HG03460 (cell line): ENCODE measurements around the gene TARS3.

Source experiments
- ATAC-seq: cut with Tn5 transposase; IDR thresholded peaks from one replicate; pipeline ENCODE4 v1.9.1; 2021; ENCODE audit not compliant: unreplicated experiment

TARS3 gene

DNA sequence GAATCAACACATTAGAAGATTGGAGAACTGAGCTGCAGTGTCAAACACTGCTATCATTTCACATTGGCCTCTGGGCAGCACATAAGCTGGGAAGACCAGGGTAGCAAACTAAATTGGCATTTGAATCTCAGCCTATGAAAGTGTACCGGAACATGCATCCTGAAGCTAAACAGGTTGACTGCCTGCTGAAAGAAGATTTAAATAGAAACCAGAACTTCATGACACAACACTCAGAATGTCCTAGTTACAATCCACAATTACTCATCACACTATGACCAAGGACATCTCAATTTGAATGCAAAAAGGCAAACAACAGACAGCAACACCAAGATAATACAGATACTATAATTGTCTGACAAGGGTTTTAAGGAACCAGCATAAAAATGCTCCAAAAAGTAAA lies 98.3 kb downstream of the TARS3 start:
- no peak for ATAC-seq

DNA sequence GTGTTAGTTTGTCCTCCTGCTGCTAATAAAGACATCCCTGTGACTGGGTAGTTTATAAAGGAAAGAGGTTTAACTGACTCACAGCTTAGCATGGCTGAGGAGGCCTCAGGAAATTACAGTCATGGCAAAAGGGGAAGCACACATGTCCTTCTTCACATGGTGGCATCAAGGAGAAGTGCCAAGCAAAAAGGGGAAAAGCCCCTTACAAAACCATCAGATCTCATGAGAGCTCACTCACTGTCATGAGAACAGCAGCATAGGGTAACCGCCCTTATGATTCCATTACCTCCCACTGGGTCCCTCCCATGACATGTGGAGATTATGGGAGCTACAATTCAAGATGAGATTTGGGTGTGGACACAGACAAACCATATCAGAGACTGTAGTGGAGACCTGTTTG lies 99.1 kb downstream of the TARS3 start:
- no peak for ATAC-seq

DNA sequence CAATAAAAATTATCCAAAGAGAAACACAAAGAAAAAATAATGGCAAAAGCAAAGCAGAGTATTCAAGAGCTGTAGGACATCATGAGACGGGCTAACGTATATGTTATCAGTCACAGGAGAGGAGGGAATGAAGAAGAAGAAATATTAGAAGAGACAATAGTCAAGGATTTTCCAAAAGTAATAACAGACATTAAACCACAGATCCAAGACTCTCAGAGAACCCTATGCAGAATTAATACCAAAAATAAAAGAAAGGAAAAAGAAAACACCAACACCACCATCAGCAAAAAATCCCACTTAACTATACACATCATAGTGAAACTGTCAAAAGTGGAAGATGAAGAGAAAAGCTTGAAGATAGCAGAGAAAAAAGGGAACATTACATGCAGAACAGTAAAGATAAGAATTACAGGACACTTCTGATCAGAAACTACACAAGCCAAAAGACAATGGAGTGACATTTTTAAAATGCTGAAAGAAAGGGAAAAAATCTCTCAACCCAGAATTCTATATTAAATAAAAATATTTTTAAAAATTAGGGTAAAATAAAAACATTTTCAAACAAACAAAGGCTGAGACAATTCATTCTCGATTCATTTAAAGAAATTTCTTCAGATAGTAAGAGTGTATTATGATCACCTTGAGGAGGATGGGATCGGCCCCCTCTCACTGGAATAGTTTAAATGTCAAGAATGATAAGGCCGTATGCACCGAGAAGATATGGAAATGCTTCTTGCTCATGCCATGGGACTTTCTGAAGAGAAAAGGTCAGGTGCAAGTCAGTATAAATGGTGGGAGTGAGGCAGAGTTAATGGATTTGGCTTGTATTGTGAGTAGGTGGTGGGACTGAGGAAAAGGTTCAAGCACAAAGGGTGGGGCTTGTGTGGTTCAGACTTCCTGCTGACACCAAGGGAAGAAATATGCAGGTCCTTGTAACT lies 100.6 kb downstream of the TARS3 start:
- ATAC-seq: no peak

DNA sequence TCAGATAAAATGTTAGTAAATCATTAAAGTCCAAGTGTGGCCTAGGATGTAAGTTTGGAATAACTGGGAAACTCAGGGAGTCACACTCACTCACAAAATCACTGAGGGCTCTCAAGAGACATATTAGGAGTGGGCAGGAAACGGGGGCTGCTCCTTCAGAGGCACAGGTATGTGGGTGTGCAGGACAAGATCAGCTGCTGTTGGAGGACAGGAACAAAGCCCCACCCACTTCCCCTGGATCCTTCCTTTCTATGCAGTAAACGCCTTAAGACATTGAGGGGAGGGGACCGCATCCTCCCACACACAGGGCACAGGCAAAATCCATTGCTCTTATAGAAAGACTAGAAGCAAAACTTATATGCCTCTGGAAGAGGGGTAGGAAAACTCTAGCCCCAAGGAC lies 102.3 kb downstream of the TARS3 start:
- ATAC-seq: no peak

DNA sequence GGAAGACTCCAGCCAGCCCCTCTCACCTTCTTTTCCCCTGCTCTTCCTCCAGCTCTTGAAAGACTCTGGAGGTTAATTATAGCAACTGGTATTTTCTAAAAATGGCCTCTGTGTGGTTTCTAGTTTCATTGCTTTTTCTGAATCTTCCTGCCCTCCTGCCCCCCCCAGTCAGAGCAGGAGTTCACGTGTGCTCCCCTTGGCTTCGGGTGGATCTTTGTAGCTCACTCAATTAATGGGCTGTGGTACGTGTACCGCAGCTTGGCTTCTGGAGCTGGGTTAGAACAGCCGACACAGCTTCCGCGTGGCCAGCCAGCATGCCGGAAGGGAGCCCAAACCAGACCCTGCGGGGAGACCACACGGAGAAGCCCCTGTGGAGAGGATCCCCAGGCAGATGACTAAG lies 103.6 kb downstream of the TARS3 start:
- ATAC-seq: no peak

DNA sequence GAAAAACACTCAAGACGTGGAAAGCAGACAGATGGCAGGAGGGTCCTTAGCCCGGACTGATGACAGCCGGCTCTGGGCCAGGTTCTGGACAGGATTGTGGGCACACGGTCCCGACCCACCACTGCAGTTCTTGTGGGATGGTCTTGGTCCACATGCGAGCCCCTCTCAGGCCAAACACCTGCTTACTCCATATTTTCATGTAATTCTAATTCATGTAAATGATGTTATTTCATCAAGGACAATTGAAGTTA lies 104.7 kb downstream of the TARS3 start:
- no peak for ATAC-seq

DNA sequence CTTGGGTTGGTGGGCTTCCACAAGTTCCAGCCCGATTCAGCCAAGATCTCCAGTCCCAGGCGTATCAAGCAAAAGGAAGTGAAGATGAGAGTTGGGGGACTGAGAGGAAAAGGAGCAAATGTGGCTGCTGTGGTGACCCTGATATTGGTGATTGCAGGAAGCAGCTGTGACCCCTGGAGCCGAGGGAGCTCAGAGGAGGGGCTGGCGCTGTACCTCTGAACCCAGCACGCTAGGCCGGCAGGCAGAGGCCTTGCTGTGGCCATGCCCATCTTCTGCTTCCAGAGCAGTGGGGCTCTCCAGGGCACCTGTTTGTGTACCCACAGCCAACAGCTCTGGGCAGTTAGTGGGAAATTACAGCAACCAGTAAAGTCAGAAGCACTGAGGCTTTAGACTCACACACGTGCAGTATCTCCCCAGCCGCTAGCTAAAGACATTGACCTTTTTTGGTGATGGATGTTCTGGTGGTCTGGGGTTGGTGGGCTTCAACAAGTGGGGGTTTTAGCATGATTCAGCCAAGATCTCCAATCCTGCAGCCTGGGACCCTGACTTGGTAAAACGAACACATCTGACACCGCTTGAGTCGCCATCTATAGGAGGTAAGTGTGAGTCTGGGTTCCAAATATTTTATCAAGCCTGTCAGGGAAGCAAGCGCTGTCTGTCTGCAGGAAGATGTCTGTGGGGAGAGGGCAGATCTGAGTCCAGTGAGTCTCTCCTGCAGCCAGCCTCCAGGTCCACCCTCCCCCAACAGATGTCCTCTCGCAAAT lies 105.2 kb downstream of the TARS3 start:
- ATAC-seq: no peak

DNA sequence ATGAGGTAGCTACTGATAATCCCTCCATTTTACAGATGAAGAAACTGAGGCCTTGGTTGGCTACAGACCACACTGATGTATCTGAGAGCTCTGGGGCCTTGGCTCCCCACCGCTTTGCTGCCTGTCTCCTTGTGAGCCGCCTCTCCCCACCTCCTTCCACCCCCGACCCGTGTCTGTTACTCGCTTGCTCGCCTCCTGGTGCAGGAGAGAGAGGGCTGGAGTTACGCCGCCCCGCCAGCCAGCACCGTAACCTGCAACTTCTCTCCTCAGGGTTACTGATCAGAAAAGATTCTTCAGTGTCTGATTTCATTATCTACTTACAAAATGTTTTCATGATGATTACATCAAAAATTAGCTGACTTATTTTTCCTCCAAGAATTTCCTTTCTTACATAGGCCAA lies 106.2 kb downstream of the TARS3 start:
- no peak for ATAC-seq

DNA sequence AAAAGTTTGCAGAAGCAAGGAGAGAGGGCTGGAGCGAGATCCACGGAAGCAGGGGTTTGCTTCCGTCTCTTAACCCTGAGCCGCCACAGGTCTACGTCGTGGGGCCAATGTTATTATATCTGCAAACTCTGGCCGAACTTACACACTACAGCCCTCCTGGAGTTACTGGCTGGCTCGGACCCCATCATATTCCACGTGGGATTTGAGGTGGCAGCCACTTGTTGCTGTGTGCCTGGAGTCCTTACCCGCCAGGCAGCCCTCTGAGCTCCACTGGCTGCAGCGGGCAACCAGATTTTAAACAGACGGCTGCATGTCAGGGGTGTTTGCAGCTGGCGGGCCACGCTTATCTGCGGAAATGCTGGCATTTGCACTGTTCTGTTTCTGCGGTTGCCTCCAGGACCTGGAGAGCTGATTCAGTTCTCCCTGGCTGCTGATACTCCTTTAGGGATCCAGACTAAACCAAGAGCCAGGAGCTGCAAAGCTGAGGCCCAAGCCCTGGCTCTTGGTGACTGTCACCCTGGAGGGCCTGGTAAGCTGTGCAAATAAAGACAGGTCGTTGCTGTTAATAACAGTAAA lies 106.8 kb downstream of the TARS3 start:
- ATAC-seq: no peak

DNA sequence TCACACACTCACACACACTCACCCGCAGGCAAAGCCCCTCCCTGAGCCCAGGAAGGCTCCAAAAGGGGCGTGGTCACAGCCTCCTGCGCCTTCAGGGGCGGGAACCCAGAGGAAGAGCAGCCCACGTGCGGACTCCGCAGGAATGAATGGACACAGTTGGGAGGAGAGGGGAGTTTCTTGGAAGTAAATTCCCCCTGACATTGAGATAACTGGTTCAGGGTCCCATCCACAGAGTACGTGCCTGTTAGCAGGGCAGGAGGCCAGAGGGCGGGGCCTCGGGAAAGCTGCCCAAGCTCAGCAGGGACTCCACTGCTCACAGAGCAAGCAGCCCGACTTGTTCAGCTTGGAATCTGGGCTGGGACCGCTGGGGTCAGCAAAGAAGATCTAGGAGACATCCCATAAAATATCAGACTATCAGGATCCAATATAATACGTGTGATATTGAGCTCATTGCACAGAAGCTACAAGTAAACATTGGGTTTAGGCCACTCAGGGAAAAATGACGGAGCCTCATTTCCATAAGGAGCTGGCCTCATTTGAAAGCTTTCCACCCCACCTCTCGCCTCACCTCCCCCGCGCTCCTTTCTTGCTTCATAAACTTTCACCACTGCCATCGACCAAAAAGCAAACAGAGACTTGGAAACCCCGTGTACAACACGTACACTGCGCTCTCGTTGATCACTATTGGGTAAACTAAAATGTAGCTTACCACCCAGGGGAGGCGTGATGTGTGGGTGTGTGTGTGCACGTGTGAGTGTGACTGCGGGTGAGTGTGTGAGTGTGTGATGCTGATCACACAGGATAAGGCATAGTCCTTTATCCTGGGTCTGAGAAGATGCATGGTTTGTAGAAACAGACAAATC lies 108.1 kb downstream of the TARS3 start:
- ATAC-seq: no peak

DNA sequence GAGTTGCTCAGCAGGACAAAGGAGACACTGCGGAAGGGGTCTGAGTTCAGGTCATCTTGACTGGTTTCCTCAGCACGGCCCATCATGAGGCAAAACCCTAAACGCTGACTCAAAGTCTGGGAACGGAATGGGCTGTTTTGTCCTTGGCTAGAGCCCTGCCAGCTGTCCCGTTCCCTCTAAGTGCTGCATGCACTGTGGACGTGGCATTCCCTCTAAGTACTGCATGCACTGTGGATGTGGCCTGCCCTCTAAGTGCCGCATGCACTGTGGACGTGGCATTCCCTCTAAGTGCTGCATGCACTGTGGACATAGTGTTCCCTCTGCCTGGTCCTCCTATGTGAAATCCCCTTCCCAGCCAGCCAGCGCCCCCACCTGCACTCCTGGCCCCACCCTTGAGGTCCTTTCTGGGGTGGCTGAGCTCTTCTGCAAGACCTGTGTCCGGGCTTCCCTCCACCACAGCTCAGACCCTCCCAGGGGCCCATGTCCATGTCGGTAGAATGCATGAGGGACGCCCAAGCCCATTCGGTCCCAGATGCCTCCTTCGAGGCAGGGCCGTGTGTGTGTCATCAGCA lies 108.8 kb downstream of the TARS3 start:
- ATAC-seq: no peak

DNA sequence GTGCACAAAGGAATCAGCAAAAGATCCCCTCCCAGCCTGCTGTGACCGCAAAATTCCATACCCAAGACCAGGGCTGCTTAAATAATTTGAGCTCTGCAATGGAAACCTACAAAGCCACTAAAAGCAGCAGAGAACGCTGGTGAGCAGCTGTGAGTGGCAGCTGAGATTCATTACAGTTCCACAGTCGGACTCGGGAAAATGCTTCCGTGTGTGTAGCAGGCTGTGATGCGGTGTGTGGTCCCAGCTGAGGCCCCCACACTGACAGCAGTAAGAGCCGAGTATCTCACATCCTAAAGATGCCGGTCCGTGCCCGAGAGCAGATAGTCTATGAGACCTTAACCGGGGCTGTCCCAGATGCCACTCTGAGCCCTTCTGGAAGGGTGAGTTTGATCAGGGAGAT lies 109.5 kb downstream of the TARS3 start:
- no peak for ATAC-seq

DNA sequence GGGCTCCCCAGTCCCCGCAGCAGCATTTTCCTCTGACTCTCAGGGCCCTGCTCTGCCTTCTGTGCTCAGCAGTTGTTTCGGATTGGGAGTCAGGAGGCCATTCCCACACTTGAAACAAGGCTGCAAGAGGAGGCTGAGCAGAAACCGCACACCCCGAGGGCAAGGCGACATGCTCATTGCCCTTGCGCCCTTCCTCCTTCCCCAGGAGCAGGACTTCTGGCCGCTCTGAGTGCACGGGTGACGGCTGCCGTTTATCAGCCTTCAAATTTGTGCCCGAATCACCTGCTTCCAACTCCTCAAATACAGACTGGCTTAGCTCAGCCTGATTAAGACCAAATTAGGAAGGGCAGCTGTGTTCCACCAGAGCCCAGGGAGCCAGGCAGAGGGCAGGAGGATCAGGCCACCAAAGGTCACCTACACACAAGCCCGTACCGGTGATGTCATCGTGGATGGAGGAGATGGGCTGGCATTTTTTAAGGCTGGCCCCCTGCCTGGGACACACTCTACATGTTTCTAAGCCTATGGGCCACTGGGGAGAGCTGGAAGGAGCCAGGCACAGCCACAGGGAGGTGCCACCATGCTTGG lies 110.2 kb downstream of the TARS3 start:
- no peak for ATAC-seq

DNA sequence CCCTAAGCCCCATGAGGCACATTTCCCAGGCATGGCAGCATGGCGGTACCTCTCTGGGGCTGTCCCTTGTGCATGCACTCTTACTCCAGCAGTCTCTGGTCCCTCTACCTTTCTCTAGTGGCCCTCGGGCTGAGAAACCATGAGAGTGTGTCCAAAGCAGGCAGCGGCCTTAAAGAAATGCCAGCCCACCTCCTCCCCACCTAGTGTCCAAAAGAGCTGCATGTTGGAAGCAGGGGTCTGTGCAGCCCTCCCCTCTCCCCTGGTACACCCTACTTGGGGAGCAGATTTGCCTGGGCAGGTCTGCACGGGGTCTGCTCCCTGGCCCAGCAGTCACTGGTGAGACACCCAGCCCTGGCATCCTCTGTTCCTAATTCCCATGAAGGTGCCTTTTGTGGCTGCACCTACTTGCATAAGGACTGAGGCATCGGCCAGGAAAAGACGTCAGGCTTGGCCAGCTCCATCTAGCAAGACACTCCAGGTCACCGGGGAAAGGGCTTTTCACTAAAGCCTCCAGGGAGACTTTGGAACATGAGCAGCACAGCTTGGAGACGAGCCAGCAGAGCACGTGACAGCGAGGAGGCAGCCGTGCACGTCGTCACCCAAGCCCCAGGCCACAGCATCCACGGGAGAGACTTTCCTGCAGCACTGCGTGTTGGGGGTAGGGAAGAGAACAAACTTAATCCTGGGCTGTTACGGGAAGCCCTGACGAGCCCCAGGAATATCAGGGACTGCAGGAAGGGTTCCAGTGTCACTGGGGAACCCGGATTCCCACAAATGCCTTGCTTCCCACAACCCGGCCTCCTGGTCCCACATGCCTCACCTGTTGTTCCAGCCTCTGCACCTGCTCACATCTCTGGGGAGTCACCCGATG lies 110.9 kb downstream of the TARS3 start:
- no peak for ATAC-seq

DNA sequence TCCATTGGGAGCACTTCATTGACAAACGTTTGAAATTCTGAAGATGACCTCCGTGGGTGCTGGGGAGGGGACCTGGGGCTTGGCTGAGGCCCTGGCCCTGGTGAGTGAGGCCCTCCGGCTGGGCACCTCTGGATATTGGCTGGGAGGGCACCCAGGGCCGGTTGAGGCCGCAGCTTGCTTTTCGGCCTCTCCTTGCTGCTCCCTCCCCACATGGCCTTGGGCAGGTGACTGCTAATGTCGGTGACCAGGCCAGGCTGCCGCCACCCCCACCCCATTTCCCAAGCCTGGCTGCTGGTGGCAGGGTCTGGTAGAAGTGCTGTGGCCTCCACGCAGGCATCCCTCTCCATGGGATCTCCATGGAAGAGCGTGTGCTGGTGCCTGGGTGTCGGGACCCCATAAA lies 111.6 kb downstream of the TARS3 start:
- ATAC-seq: no peak

DNA sequence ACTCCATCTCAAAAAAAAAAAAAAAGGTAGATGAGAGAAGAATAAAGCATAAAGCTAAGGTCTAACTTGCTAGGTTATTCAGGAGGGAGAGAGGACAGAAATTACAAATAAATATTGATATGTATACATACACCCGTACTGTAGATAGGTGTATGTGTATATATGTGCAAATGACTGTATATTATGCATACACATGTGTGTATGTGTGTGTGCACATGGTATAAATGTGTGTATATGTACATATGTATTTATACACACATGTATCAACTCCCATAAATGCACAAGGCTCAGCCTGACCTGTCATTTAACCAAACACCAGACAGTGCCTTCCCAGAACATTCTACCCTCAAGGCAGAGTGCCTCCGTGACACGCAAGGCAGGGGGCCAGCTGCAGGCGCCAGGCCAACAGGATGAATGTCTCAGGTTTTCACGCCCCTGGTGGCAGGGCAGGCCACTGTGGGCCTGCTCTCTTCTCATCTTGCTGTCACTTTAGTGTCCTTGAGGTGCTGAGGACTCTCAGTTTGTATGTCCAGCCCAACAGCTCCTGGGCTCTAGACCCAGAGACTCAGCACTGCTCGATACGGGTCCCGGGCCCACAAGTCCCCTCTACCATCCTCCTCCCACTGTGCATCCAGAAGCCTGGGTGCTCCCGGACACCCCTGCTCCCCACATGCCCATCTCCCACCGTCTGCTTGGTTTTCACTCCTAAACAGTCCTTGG lies 112.5 kb downstream of the TARS3 start:
- no peak for ATAC-seq

DNA sequence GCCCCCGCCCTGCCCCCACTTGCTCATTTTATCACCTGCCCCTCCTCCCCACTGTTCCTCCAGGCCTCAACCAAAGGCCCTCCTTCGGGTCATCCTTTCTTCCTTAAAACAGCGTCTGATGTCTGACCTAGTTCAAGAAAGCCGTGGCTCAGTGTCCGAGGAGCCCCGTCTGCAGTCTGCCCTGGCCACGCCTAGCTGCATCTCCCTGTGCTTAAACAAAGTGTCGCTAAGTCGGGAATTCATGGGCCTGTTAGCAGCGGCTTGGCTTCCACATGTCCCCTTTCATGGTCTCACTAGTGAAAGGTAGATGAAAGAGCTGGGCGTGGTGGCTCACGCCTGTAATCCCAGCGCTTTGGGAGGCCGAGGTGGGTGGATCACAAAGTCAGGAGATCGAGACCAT lies 113.3 kb downstream of the TARS3 start:
- ATAC-seq: no peak

DNA sequence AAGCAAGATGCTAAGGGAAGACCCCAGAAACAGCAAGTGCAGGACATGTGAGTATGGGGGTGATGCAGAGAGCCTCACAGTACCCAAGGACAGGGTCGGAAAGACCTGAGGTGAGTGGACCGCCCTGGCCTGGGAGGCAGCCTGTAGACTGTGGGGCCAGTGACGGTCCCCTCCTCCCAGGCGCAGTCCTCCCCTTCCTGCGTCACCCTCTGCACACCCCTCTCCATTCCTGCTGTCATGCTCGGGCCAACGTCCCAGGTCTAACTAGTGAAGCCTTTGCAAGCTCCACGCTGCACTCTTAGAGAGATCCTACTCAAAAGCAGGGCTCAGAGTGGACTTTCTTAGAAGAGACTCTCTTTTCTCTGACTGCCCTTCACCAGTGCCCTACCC lies 113.7 kb downstream of the TARS3 start:
- no peak for ATAC-seq
